Testis (tissue), 2 donors: ENCODE results near the gene GFPT2.

Experiments used
- CTCF ChIP-seq, 3 experiments: fragments of 450-650 bp in 2 of 3; fragments of 200-600 bp in 1 of 3; sonication (generic) in 1 of 3; IDR thresholded peaks; one replicate each; pipeline ENCODE4 v1.5.1; 2016 to 2019; ENCODE audit warnings: antibody characterized with exemption in 3 of 3, mild to moderate bottlenecking in 2 of 3, moderate library complexity in 1 of 3
- POLR2A ChIP-seq: fragments of 450-650 bp; IDR thresholded peaks from one replicate; pipeline ENCODE4 v1.6.1; 2017; ENCODE audit warnings: antibody characterized with exemption, mild to moderate bottlenecking, moderate library complexity

GRCh38 chr5:180306796-180307195, 46.3 kb downstream of the GFPT2 start:
- TF ChIP-seq CTCF (IDR thresholded peaks at IDR 0.05) (no peak), POLR2A (no peak)
